Left cardiac atrium (tissue), 4 donors: ENCODE results near the gene DSCAML1. TPM values are rescaled to one million over a fixed set of nuclear protein-coding genes. Genes with fewer than 3 reads are reported as not detected.

Experiments
- ATAC-seq, 2 donors: fragments of 200-7000 bp; cut with Tn5 transposase; one replicate each; pipeline ENCODE4 v1.9.1; 2020; ENCODE audit warnings: mild to moderate bottlenecking in 2 of 2, moderate library complexity in 2 of 2
- DNase-seq: peaks from one replicate; pipeline ENCODE4 v3.0.0-alpha.2; 2020
- intact Hi-C, 2 donors: fragments of 100-400 bp; cut with DNase I; formaldehyde crosslinking; loops; one replicate each; pipeline versions ENCODE4 v1.14.1 to v1.15.1; 2022 to 2023
- total RNA-seq, 2 donors: library from RNA; stranded (reverse); fragmentation: NEBNext Ultra II Directional; extraction: Animal tissue kit (Norgen Biotek cat#: 25700); gene quantifications; one replicate each; pipeline ENCODE4 v1.2.1, GENCODE V29; 2021
- donor health status: DM: no; HTN: yes; CAD: no.
- donor health status: DM: no; HTN: yes; CAD: no; lungs with severe emphysema.
- donor health status: DM: yes; HTN: yes; CAD: no.
- donor health status: Dilated cardiomyopathy.

Gene DSCAML1
- total RNA-seq, 2 donors from 2014 or later: 0.76 to 0.88 TPM

GRCh38 chr11:117719480-117719879 lies 77.5 kb downstream of the DSCAML1 start:
- intact Hi-C loops: no loop called here
- no peak for DNase-seq
- no peak for ATAC-seq

- ATAC-seq (peak; percentile 69 to 75), DNase-seq (peak; percentile 56)
- intact Hi-C loops: no loop called here
These were observed 79.3 kb downstream of the DSCAML1 start for GRCh38 chr11:117717485-117718314.

GRCh38 chr11:117716521-117717440 lies 80.2 kb downstream of the DSCAML1 start:
- DNase-seq (no peak), ATAC-seq (no peak)
- intact Hi-C loops: no loop called here

- intact Hi-C loops: no loop called here
- no peak for DNase-seq
- no peak for ATAC-seq
These were observed 81.2 kb downstream of the DSCAML1 start for GRCh38 chr11:117715801-117716200.

- no peak for ATAC-seq
- DNase-seq: no peak
- intact Hi-C loops: no loop called here
These were observed 83.5 kb downstream of the DSCAML1 start for GRCh38 chr11:117713538-117713991.

- ATAC-seq (no peak), DNase-seq (no peak)
- intact Hi-C loops: no loop called here
These were observed 84.5 kb downstream of the DSCAML1 start for GRCh38 chr11:117712530-117712929.

GRCh38 chr11:117711331-117711730 lies 85.7 kb downstream of the DSCAML1 start:
- intact Hi-C loops: no loop called here
- DNase-seq (no peak), ATAC-seq (peak in 1 of 2 donors; percentile 39)

GRCh38 chr11:117710211-117710610 lies 86.8 kb downstream of the DSCAML1 start:
- no peak for DNase-seq
- no peak for ATAC-seq
- intact Hi-C loops: no loop called here

- DNase-seq (no peak), ATAC-seq (no peak)
- intact Hi-C loops: no loop called here
These were observed 90.6 kb downstream of the DSCAML1 start for GRCh38 chr11:117706322-117706814.

- ATAC-seq (no peak), DNase-seq (no peak)
- intact Hi-C loops: no loop called here
These were observed 91.2 kb downstream of the DSCAML1 start for GRCh38 chr11:117705866-117706265.

GRCh38 chr11:117704395-117705100 lies 92.5 kb downstream of the DSCAML1 start:
- intact Hi-C loops: no loop called here
- ATAC-seq (peak; percentile 41 to 50), DNase-seq (no peak)

GRCh38 chr11:117702946-117703598 lies 93.9 kb downstream of the DSCAML1 start:
- DNase-seq: no peak
- no peak for ATAC-seq
- intact Hi-C loops: no loop called here

GRCh38 chr11:117701781-117702180 lies 95.2 kb downstream of the DSCAML1 start:
- no peak for ATAC-seq
- intact Hi-C loops: no loop called here
- DNase-seq: no peak

- DNase-seq: no peak
- ATAC-seq: no peak
- intact Hi-C loops: no loop called here
These were observed 96.5 kb downstream of the DSCAML1 start for GRCh38 chr11:117700551-117700950.

- intact Hi-C loops: no loop called here
- no peak for ATAC-seq
- no peak for DNase-seq
These were observed 99.7 kb downstream of the DSCAML1 start for GRCh38 chr11:117697319-117697718.

- intact Hi-C loops: no loop called here
- no peak for ATAC-seq
- no peak for DNase-seq
These were observed 100.5 kb downstream of the DSCAML1 start for GRCh38 chr11:117696540-117696939.

- no peak for DNase-seq
- no peak for ATAC-seq
- intact Hi-C loops: no loop called here
These were observed 103.7 kb downstream of the DSCAML1 start for GRCh38 chr11:117693344-117693743.

- peak in 1 of 2 donors; percentile 46 for ATAC-seq
- intact Hi-C loops: no loop called here
These were observed 105.5 kb downstream of the DSCAML1 start for GRCh38 chr11:117691516-117691915.

GRCh38 chr11:117691218-117691514 lies 105.8 kb downstream of the DSCAML1 start:
- ATAC-seq: no peak
- no peak for DNase-seq
- intact Hi-C loops: no loop called here

More at GRCh38 chr11:117691516-117691915, 105.5 kb downstream of the DSCAML1 start:
- no peak for DNase-seq
